ENCODE results near the gene MYO1H.

- no peak for TF ChIP-seq CTCF (conservative IDR thresholded peaks at IDR 0.05; ENCODE audit: low read length)
- no peak for TF ChIP-seq EZH2phosphoT487 (IDR thresholded peaks at IDR 0.05; ENCODE audit: borderline replicate concordance, low read depth, low read length)
Measured at GRCh38 chr12:109496306-109496705, 148.6 kb downstream of the MYO1H start.

Measured in OCI-LY7 (cell line).